ENCODE measurements around the gene CUX1.

The CUX1 gene

DNA sequence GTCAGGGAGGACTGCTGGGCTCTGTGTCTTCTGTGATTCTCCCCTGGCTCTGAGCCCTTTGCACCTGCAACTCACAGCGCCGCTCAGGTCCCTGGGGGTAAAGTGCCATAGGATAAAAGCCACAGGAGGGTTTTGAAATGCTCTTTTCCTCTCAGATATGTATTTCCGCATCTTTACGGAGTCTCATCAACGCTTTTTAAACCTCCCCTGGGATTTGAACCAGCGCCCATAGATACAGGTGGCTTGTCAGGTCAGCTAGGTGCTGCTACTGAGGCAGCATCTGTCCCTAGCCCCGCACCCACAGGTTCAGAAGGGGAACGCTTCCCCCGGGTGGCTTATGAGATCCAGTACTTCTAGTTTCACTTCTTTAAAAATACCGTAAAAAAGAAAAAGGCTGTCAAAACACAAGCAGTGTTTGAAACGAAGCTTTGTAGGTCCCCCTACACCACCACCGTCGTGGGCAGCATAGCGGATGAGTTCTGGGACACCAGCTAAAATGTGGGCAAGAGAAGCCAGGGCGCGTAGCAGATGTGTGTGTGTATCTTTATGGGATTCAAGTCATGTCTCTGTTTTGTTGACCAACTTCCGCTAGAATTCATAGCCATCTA lies 173.5 kb downstream of the CUX1 start:
- DNase-seq (ENCODE audit: insufficient read length, low spot score) (peak; percentile 59), FAIRE-seq (peak; percentile 87)
- TF ChIP-seq POLR2AphosphoS5 (IDR thresholded peaks at IDR 0.05; ENCODE audit: low read depth, low read length): peak; percentile 31; the same call in 1 of the 2 replicates
- peak; percentile 97 for TF ChIP-seq SPI1 (IDR thresholded peaks at IDR 0.05; ENCODE audit: low read depth, low read length)
- no peak for TF ChIP-seq POLR2A (IDR thresholded peaks at IDR 0.05; ENCODE audit: low read depth, low read length)
- TF ChIP-seq PAX5 (IDR thresholded peaks at IDR 0.05; ENCODE audit: insufficient read depth, low read length, severe bottlenecking): peak; percentile 22
- TF ChIP-seq TAF1 (IDR thresholded peaks at IDR 0.05; ENCODE audit: low read depth, low read length): no peak
- no peak for TF ChIP-seq POU2F2 (IDR thresholded peaks at IDR 0.05; ENCODE audit: low read depth, low read length)

DNA sequence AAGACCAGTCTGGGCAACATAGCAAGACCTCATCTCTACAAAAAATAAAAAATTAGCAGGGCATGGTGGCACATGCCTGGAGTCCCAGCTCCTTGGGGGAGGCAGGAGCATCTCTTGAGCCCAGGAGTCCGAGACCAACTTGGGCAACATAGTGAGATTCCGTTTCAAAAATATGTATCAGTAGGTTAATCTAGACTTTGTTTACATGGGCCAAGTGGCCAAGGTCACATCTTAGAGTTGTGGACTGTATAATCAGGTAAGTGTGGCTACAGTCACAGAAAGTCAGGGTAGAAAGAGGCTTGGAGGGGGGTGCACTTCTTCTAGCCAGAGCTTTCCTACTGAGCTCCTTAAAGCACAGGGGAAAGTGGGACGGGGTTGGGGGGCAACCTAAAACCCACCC lies 174.4 kb downstream of the CUX1 start:
- no peak for DNase-seq (ENCODE audit: insufficient read length, low spot score)
- peak; percentile 16 for FAIRE-seq
- TF ChIP-seq SPI1 (IDR thresholded peaks at IDR 0.05; ENCODE audit: low read depth, low read length) (no peak), PAX5 (IDR thresholded peaks at IDR 0.05; ENCODE audit: insufficient read depth, low read length, severe bottlenecking) (no peak), POLR2AphosphoS5 (IDR thresholded peaks at IDR 0.05; ENCODE audit: low read depth, low read length) (no peak), POU2F2 (IDR thresholded peaks at IDR 0.05; ENCODE audit: low read depth, low read length) (no peak), POLR2A (IDR thresholded peaks at IDR 0.05; ENCODE audit: low read depth, low read length) (no peak), TAF1 (IDR thresholded peaks at IDR 0.05; ENCODE audit: low read depth, low read length) (no peak)

GRCh38 chr7:101993311-101993710 lies 175.9 kb downstream of the CUX1 start:
- no peak for TF ChIP-seq POLR2A (IDR thresholded peaks at IDR 0.05; ENCODE audit: low read depth, low read length)
- no peak for TF ChIP-seq POU2F2 (IDR thresholded peaks at IDR 0.05; ENCODE audit: low read depth, low read length)
- no peak for TF ChIP-seq POLR2AphosphoS5 (IDR thresholded peaks at IDR 0.05; ENCODE audit: low read depth, low read length)
- TF ChIP-seq TAF1 (IDR thresholded peaks at IDR 0.05; ENCODE audit: low read depth, low read length): no peak
- no peak for TF ChIP-seq SPI1 (IDR thresholded peaks at IDR 0.05; ENCODE audit: low read depth, low read length)
- TF ChIP-seq PAX5 (IDR thresholded peaks at IDR 0.05; ENCODE audit: insufficient read depth, low read length, severe bottlenecking): no peak
- FAIRE-seq (no peak), DNase-seq (ENCODE audit: insufficient read length, low spot score) (no peak)

DNA sequence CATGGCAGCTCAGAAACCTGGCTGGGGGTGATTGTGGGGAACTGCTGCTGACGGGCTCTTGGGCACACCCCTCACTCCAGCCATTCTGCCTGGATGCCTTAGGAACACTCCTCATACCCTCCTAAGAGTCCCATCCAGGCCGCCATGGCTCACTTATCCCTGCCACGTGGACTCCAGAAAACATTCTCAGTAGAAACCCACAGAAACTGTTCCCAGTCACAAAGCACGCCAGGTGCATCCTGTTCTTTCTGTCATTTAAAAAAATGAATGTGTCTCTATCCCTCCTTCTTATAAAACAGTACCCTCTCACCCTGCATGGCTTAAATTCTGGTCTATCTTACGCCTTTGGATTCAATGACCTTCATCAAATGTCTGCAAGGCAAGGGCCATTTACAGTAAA lies 177.7 kb downstream of the CUX1 start:
- DNase-seq (ENCODE audit: insufficient read length, low spot score): no peak
- TF ChIP-seq SPI1 (IDR thresholded peaks at IDR 0.05; ENCODE audit: low read depth, low read length) (no peak), POLR2AphosphoS5 (IDR thresholded peaks at IDR 0.05; ENCODE audit: low read depth, low read length) (no peak), POLR2A (IDR thresholded peaks at IDR 0.05; ENCODE audit: low read depth, low read length) (no peak), POU2F2 (IDR thresholded peaks at IDR 0.05; ENCODE audit: low read depth, low read length) (no peak), PAX5 (IDR thresholded peaks at IDR 0.05; ENCODE audit: insufficient read depth, low read length, severe bottlenecking) (no peak)
- no peak for FAIRE-seq

GRCh38 chr7:101996131-101996691 lies 178.8 kb downstream of the CUX1 start:
- TF ChIP-seq SPI1 (IDR thresholded peaks at IDR 0.05; ENCODE audit: low read depth, low read length) (no peak), PAX5 (IDR thresholded peaks at IDR 0.05; ENCODE audit: insufficient read depth, low read length, severe bottlenecking) (no peak), POLR2AphosphoS5 (IDR thresholded peaks at IDR 0.05; ENCODE audit: low read depth, low read length) (no peak), TAF1 (IDR thresholded peaks at IDR 0.05; ENCODE audit: low read depth, low read length) (no peak), POLR2A (IDR thresholded peaks at IDR 0.05; ENCODE audit: low read depth, low read length) (no peak), POU2F2 (IDR thresholded peaks at IDR 0.05; ENCODE audit: low read depth, low read length) (no peak)
- FAIRE-seq (no peak), DNase-seq (ENCODE audit: insufficient read length, low spot score) (no peak)

GRCh38 chr7:101996876-101997275 lies 179.4 kb downstream of the CUX1 start:
- TF ChIP-seq POLR2AphosphoS5 (IDR thresholded peaks at IDR 0.05; ENCODE audit: low read depth, low read length) (no peak), SPI1 (IDR thresholded peaks at IDR 0.05; ENCODE audit: low read depth, low read length) (no peak), TAF1 (IDR thresholded peaks at IDR 0.05; ENCODE audit: low read depth, low read length) (no peak), POLR2A (IDR thresholded peaks at IDR 0.05; ENCODE audit: low read depth, low read length) (no peak), PAX5 (IDR thresholded peaks at IDR 0.05; ENCODE audit: insufficient read depth, low read length, severe bottlenecking) (no peak)
- DNase-seq (ENCODE audit: insufficient read length, low spot score) (no peak), FAIRE-seq (no peak)

DNA sequence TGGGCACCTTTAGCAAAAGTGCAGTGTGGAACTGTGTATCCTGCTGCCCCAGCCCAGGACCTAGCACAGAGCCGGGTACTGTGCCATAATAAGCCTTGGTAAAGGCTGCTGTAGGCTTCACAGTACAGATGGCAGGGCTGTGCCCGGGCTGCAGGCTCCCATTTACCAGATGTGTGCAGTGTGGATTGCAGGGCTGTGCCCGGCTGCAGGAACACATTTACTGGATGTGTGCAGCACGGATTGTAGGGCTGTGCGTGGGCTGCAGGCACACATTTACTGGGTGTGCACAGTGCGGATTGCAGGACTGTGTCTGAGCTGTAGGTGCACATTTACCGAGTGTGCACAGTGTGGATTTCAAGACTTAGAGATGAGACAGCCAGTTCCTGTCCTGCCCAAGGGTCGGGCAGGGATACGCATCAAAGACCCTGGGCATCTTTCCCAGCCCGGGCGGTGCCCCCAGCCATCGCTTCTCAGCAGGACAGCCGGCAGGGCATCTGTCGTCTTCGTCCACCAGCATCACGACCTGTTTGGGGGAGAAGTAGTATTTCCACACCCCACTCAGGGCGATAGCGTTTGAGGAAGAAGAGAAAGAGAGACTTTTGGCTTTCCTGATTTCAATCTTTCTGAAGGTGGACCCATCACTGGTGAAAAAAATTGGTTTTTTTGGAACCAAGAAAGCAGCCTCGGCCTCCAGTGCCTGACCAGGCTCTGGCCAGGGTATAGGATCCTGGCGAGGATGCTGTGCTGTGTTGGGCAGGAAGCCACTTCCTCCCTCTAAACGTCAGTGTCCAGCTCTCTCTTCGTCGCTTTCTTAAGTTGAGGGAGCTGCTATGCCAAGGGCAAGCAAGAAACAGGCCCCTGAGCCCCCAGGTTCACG lies 180.8 kb downstream of the CUX1 start:
- TF ChIP-seq PAX5 (IDR thresholded peaks at IDR 0.05; ENCODE audit: insufficient read depth, low read length, severe bottlenecking) (no peak), POLR2AphosphoS5 (IDR thresholded peaks at IDR 0.05; ENCODE audit: low read depth, low read length) (no peak), POLR2A (IDR thresholded peaks at IDR 0.05; ENCODE audit: low read depth, low read length) (no peak)
- no peak for FAIRE-seq
- DNase-seq (ENCODE audit: insufficient read length, low spot score): no peak

DNA sequence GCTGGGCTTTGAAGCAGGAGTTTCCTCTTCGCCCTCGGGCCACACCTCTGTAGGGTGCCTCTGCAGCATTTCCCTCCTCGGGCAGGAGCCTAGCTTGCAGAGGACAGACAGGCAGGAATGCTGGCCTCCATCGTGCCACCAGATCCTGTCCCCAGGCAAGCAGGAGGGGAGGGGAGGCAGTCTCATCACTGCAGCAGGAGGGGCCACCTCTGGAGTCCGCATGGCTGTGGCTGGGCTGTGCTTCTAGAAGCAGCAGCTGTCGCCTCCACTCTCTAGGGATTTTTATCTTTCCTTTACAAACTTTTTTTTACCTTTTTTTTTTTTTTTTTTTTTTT lies 181.4 kb downstream of the CUX1 start:
- FAIRE-seq: no peak
- no peak for TF ChIP-seq TAF1 (IDR thresholded peaks at IDR 0.05; ENCODE audit: low read depth, low read length)
- no peak for TF ChIP-seq SPI1 (IDR thresholded peaks at IDR 0.05; ENCODE audit: low read depth, low read length)
- DNase-seq (ENCODE audit: insufficient read length, low spot score): no peak

- DNase-seq (ENCODE audit: insufficient read length, low spot score): no peak
- FAIRE-seq: no peak
- TF ChIP-seq POLR2AphosphoS5 (IDR thresholded peaks at IDR 0.05; ENCODE audit: low read depth, low read length) (no peak), SPI1 (IDR thresholded peaks at IDR 0.05; ENCODE audit: low read depth, low read length) (no peak), POU2F2 (IDR thresholded peaks at IDR 0.05; ENCODE audit: low read depth, low read length) (no peak), POLR2A (IDR thresholded peaks at IDR 0.05; ENCODE audit: low read depth, low read length) (no peak), TAF1 (IDR thresholded peaks at IDR 0.05; ENCODE audit: low read depth, low read length) (no peak), PAX5 (IDR thresholded peaks at IDR 0.05; ENCODE audit: insufficient read depth, low read length, severe bottlenecking) (no peak)
Observed at GRCh38 chr7:101999393-101999792, 182.0 kb downstream of the CUX1 start.

Data from GM12891 (cell line).